Measurements from ENCODE around the gene MAVS. TPM values are rescaled to one million over a fixed set of nuclear protein-coding genes. Genes with fewer than 3 reads are reported as not detected.

MAVS gene
- total RNA-seq, 4 donors from 2014 or later: 17.2 to 28.2 (median 27.1) TPM

DNA sequence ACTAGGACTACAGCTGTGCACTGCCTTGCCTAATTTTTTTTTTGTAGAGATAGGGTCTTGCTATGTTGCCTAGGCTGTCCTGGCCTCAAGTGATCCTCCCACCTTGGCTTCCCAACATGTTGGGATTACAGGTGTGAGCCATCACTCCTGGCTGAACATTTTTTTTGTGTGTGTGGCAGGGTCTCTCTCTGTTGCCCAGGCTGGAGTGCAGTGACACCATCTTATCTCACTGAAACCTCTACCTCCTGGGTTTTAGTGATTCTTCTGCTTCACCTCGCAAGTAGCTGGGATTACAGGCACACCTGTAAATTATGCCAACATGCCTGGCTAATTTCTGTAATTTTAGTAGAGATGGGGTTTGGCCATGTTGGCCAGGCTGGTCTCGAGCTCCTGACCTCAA is 67.8 kb downstream of the MAVS start:
- WGBS, 2 donors: 93 to 100% methylated on average over 2 of the region's 2 CpGs
- intact Hi-C loops (cut with DNase I; ENCODE audit: low total_unique reads): no loop called here
- TF ChIP-seq, protein P1, sequence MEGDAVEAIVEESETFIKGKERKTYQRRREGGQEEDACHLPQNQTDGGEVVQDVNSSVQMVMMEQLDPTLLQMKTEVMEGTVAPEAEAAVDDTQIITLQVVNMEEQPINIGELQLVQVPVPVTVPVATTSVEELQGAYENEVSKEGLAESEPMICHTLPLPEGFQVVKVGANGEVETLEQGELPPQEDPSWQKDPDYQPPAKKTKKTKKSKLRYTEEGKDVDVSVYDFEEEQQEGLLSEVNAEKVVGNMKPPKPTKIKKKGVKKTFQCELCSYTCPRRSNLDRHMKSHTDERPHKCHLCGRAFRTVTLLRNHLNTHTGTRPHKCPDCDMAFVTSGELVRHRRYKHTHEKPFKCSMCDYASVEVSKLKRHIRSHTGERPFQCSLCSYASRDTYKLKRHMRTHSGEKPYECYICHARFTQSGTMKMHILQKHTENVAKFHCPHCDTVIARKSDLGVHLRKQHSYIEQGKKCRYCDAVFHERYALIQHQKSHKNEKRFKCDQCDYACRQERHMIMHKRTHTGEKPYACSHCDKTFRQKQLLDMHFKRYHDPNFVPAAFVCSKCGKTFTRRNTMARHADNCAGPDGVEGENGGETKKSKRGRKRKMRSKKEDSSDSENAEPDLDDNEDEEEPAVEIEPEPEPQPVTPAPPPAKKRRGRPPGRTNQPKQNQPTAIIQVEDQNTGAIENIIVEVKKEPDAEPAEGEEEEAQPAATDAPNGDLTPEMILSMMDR (IDR thresholded peaks at IDR 0.05): no peak
- no peak for TF ChIP-seq POLR2A (IDR thresholded peaks at IDR 0.05)
- peak in 1 of 2 donors; percentile 20 for DNase-seq (ENCODE audit: low spot score in 2 of 2)
- no peak overlapping the region for H3K4me3 ChIP-seq (ENCODE audit: low read depth, poor library complexity, severe bottlenecking)

DNA sequence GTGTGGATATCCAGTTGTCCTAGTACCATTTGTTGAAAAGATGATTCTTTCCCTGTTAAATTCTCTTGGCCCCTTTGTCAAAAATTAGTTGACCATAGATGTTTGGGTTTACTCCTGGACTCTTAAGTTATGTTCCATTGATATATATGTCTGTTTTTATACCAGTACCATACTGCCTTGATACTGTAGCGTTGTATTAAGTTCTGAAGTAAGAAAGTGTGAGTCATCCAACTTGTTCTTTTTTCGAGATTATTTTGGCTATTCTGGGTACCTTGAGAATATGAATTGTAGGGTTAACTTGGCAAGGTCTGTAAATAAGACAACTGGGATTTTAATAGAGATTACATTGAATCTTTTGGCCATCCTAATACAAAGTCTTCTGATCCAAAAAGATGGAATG is 69.1 kb downstream of the MAVS start:
- no peak for DNase-seq (ENCODE audit: low spot score in 2 of 2)
- no peak overlapping the region for H3K4me3 ChIP-seq (ENCODE audit: low read depth, poor library complexity, severe bottlenecking)
- TF ChIP-seq POLR2A (IDR thresholded peaks at IDR 0.05): no peak
- TF ChIP-seq, protein P1 (IDR thresholded peaks at IDR 0.05): no peak
- 66 to 69% methylated on average over 2 of the region's 2 CpGs for WGBS, 2 donors
- intact Hi-C loops (cut with DNase I; ENCODE audit: low total_unique reads): loop anchor here (5.0 kb wide), 1 partner anchor 752 kb away; no protein-coding TSS in a partner anchor

DNA sequence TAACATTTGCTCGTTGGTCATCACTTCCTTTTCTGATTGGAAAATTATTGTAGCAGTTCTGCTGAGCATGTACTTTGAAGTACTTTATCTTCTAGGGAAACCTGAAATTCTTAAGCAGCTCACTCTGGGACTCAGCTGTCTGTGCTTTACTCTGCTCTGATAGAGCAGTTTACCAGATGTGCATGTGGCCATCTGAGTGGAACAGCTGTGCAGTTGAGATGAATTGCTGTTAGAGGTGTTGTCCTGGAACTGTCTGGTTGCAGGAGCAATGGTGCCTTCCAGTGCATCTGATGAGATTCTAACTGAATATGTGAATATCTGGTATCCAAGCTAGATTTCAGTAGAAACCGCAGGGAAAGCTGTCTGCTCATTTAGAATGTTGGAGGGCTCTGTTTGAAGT is 69.7 kb downstream of the MAVS start:
- WGBS, 2 donors: 61 to 64% methylated on average over 2 of the region's 2 CpGs
- no peak for TF ChIP-seq POLR2A (IDR thresholded peaks at IDR 0.05)
- TF ChIP-seq, protein P1 (IDR thresholded peaks at IDR 0.05): no peak

DNA sequence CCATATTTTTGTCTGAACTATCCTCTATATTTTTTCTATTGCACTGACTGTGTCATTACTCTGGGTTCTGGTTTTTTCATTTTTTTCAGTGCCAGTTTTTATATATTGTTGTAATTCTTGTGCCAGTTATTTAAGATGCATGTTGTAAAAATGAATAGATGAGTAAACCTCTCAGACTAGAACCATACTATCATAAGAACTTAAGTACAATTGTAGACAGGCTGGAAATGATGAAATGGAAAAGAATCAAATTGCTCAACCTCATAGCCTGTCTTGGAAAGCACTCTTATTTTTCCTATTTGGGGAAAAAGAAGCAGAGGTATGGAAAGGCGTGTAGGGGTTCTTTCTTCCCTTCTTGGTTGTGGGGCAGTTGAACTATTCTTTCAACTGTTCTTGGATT is 72.7 kb downstream of the MAVS start:
- intact Hi-C loops (cut with DNase I; ENCODE audit: low total_unique reads): loop anchor here (5.0 kb wide), 1 partner anchor 748 kb away; no protein-coding TSS in a partner anchor
- 96 to 97% methylated on average over 1 of the region's 1 CpG for WGBS, 2 donors
- H3K4me3 ChIP-seq (ENCODE audit: low read depth, poor library complexity, severe bottlenecking): no peak overlapping the region
- TF ChIP-seq, protein P1 (IDR thresholded peaks at IDR 0.05): no peak
- TF ChIP-seq POLR2A (IDR thresholded peaks at IDR 0.05): no peak
- DNase-seq (ENCODE audit: low spot score in 2 of 2): no peak

More for the DNA sequence above, 69.7 kb downstream of the MAVS start:
- DNase-seq (ENCODE audit: low spot score in 2 of 2): no peak
- no peak overlapping the region for H3K4me3 ChIP-seq (ENCODE audit: low read depth, poor library complexity, severe bottlenecking)
- intact Hi-C loops (cut with DNase I; ENCODE audit: low total_unique reads): loop anchor here (5.0 kb wide), 1 partner anchor 751 kb away; no protein-coding TSS in a partner anchor

DNA sequence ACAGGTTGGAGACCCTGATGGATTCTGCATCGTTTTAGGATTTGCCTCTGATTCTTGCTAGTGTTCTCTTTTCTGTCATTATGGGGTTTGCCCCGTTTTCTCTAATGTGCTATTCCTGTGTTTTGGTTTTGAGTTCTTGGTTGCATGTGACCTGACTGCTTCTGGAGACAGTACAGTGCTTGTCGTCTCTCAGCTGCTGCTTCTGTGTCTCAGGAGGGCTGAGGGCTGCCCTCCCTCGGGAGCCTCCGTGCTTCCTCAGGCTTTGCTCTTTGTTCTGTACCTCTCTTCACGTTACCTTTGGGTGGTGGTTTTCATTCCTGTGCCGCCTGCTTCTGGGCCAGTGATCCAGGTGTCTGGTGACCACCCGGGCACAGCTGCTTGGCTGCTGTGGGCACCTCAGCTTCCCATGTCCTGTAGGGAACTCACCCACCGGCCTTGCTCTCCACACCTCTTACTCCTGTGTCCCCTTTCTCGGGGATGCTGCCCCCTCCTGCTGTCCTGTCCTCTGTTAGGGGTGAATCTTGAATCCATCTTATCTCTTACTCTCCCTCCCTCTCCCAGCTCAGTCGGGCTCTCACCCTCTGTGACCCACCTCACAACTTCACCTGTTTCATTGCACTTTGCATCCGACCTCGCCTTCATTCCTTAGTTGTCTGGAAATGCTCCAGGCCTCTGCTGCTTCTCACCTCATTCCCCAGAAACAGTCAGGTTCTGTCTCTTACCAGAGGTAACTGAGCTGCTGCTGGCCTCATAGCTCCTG is 75.8 kb downstream of the MAVS start:
- intact Hi-C loops (cut with DNase I; ENCODE audit: low total_unique reads): no loop called here
- WGBS, 2 donors: 73 to 76% methylated on average over 13 of the region's 13 CpGs

More for the DNA sequence above, 75.8 kb downstream of the MAVS start:
- TF ChIP-seq, protein P1 (IDR thresholded peaks at IDR 0.05): no peak
- no peak for TF ChIP-seq POLR2A (IDR thresholded peaks at IDR 0.05)
- DNase-seq (ENCODE audit: low spot score in 2 of 2): peak in 1 of 2 donors; percentile 77
- no peak overlapping the region for H3K4me3 ChIP-seq (ENCODE audit: low read depth, poor library complexity, severe bottlenecking)
